HG03521 (cell line): ENCODE measurements around the gene PCDHGB4.
"Not testable (repeated sequence)": the region's sequence is repeated elsewhere in the genome, so short reads cannot be mapped to it uniquely, and the experiment has no call there.

Source experiments
- ATAC-seq: cut with Tn5 transposase; IDR thresholded peaks from one replicate; pipeline ENCODE4 v1.9.1; 2021; ENCODE audit warnings: mild to moderate bottlenecking, moderate library complexity; ENCODE audit not compliant: unreplicated experiment

Gene PCDHGB4

DNA sequence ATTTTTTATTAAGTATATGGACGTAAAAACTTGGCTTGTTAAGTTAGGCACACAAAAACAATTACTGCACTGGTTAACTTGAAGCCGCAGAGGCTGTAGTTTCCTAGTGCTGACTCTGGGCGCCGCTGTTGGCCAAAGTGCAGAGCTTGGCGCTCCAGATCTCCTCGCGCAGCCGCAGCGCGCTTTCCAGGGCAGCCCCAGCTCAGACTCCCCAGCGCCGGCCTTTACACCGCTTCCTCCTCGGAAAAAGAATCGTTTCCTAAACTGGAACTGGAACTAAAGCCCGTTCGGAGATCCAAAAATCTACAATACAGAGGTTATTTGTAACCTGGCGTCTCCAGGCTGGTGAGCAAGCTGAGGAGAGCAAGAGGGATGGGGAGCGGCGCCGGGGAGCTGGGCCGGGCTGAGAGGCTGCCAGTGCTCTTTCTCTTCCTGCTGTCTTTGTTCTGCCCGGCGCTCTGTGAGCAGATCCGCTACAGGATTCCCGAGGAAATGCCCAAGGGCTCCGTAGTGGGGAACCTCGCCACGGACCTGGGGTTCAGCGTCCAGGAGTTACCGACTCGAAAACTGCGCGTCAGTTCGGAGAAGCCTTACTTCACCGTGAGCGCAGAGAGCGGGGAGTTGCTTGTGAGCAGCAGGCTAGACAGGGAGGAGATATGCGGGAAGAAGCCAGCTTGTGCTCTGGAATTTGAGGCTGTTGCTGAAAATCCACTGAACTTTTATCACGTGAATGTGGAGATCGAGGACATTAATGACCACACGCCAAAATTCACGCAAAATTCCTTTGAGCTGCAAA, 10.5 kb downstream of the PCDHGB4 start, which contains the start of gene PCDHGB5:
Gene PCDHGB5 (plus strand): TSS at position 192 of the 796 bp plus-strand sequence. CDS start 181 bp downstream, at position 373.
- peak; percentile 97 for ATAC-seq

DNA sequence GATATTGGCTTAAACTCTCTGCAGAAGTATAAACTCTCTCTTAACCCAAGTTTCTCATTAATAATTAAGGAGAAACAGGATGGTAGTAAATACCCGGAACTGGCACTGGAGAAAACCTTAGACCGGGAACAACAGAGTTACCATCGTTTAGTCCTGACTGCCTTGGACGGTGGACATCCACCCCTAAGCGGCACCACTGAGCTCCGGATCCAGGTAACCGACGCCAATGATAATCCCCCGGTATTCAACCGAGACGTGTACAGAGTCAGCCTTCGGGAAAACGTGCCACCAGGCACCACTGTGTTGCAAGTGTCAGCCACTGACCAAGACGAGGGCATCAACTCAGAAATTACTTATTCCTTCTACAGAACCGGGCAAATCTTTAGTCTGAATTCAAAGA, 11.1 kb downstream of the PCDHGB4 start:
- no peak for ATAC-seq

DNA sequence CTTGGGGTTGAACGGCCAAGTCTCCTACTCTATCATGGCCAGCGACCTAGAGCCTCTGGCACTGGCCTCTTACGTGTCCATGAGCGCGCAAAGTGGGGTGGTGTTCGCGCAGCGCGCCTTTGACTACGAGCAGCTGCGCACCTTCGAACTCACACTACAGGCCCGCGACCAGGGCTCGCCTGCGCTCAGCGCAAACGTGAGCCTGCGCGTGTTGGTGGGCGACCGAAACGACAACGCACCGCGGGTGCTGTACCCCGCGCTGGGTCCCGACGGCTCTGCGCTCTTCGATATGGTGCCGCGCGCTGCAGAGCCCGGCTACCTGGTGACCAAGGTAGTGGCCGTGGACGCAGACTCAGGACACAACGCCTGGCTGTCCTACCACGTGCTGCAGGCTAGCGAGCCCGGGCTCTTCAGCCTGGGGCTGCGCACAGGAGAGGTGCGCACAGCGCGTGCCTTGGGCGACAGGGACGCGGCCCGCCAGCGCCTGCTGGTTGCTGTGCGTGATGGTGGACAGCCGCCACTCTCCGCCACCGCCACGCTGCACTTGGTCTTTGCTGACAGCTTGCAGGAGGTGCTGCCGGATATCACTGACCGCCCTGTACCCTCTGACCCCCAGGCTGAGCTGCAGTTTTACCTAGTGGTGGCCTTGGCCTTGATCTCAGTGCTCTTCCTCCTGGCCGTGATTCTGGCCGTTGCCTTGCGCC, 12.2 kb downstream of the PCDHGB4 start:
- no peak for ATAC-seq

DNA sequence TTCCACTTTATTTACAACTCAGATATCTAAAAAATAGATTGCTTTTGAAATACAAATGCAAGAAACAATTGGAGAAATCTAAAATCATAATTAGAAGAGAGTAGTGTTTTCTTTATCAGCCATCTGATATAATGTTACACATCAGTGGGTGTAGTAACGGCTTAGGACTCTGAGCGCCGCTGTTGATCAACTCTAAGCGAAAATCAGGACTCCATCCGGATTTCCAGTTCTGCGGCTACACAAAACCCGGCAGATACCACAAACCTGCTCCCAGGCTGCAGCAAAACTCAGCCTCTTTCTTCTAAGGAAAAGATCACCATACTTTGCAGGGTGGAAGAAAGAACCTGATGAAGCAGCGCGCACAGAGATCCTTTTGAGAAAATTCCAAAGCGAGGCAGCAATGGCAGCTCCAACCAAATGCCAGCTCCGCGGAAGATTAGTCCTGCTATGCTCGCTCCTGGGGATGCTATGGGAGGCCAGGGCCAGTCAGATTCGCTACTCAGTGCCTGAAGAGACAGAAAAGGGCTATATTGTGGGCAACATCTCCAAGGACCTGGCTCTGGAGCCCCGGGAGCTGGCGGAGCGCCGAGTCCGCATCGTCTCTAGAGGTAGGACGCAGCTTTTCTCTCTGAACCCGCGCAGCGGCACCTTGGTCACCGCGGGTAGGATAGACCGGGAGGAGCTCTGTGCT, 15.2 kb downstream of the PCDHGB4 start, which contains the start of gene PCDHGA9:
Gene PCDHGA9 (plus strand): TSS at position 226 of the 691 bp plus-strand sequence. CDS start 175 bp downstream, at position 401.
- no peak for ATAC-seq

DNA sequence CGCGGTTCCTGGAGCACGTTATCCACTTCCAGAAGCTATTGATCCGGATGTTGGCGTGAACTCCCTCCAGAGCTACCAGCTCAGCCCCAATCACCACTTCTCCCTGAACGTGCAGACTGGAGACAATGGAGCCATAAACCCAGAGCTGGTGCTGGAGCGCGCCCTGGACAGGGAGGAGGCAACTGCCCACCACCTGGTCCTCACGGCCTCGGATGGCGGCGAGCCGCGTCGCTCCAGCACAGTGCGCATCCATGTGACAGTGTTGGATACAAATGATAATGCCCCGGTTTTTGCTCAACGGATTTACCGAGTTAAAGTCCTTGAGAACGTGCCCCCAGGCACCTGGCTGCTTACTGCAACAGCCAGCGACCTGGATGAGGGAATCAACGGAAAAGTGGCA, 15.9 kb downstream of the PCDHGB4 start:
- ATAC-seq, result no peak

DNA sequence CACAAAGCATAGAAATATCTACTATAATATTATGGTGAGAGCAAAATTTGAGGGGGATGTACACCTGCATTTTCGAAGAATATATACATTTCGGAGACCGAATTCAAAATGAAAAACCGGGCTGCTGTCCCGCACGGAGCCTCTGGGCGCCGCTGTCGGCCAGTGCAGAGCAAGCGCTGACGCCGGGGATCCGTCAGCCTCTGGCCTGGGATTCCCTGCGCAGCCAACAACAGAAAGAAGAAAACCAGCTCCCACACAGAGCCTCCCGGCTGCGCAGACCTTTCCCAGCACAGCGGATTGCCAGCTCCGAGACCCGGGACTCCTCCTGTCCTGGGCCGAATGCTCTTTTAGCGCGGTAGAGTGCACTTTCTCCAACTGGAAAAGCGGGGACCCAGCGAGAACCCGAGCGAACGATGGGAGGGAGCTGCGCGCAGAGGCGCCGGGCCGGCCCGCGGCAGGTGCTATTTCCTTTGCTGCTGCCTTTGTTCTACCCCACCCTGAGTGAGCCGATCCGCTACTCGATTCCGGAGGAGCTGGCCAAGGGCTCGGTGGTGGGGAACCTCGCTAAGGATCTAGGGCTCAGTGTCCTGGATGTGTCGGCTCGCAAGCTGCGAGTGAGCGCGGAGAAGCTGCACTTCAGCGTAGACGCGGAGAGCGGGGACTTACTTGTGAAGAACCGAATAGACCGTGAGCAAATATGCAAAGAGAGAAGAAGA, 20.4 kb downstream of the PCDHGB4 start, which contains the start of gene PCDHGB6:
Gene PCDHGB6 (plus strand): TSS at position 232 of the 716 bp plus-strand sequence. CDS start 182 bp downstream, at position 414.
- ATAC-seq, result not testable (repeated sequence)

DNA sequence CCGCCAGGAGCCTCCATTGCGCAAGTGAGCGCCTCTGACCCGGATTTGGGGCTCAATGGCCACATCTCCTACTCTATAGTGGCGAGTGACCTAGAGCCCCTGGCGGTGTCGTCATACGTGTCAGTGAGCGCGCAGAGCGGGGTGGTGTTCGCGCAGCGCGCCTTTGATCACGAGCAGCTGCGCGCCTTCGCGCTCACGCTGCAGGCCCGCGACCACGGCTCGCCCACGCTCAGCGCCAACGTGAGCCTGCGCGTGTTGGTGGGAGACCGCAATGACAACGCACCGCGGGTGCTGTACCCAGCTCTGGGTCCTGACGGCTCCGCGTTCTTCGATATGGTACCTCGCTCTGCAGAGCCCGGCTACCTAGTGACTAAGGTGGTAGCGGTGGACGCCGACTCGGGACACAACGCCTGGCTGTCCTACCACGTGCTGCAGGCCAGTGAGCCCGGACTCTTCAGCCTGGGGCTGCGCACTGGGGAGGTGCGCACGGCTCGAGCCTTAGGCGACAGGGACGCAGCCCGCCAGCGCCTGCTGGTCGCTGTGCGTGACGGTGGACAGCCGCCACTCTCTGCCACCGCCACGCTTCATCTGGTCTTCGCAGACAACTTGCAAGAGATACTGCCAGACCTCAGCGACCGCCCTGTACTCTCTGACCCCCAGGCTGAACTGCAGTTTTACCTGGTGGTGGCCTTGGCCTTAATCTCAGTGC, 22.3 kb downstream of the PCDHGB4 start:
- ATAC-seq, result no peak

DNA sequence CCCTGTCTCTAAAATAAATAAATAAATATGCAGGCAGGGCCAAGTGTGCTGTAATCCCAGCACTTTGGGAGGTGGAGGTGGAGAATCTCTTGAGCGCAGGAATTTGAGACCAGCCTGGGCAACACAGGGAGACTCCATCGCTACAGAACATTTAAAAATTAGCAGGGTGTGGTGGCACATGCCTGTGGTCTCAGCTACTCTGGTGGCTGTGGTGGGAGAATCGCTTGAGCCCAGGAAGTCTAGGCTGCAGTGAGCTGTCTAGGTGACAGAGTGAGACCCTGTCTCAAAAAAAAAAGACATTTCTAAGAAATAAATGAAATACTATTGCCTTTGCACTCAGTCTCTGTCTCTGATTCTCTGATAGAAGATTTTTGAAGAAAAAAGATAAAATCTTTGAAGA, 24.1 kb downstream of the PCDHGB4 start:
- ATAC-seq, result no peak

DNA sequence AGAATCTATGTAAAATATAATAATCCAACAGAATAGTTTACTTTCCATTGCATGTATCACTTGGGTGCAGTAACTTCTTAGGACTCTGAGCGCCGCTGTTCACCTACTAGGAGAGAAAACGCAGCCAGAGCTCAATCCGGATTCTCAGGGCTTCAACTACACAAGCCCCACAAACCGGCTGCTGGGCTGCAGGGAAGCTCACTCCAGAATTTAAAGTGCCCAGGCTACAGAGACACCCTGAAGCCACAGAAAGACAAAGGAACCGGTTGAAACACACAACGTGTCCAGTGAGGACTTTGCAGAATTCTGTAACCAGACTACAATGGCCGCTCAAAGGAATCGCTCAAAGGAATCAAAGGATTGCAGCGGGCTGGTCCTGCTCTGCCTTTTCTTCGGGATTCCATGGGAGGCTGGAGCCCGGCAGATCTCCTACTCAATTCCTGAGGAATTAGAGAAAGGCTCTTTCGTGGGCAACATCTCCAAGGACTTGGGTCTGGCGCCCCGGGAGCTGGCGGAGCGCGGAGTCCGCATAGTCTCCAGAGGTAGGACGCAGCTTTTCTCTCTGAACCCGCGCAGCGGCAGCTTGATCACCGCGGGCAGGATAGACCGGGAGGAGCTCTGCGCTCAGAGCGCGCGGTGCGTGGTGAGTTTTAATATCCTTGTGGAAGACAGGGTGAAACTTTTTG, 25.5 kb downstream of the PCDHGB4 start, which contains the start of gene PCDHGA10:
Gene PCDHGA10 (plus strand): TSS at position 134 of the 686 bp plus-strand sequence. CDS start 189 bp downstream, at position 323.
- peak; percentile 83 for ATAC-seq

DNA sequence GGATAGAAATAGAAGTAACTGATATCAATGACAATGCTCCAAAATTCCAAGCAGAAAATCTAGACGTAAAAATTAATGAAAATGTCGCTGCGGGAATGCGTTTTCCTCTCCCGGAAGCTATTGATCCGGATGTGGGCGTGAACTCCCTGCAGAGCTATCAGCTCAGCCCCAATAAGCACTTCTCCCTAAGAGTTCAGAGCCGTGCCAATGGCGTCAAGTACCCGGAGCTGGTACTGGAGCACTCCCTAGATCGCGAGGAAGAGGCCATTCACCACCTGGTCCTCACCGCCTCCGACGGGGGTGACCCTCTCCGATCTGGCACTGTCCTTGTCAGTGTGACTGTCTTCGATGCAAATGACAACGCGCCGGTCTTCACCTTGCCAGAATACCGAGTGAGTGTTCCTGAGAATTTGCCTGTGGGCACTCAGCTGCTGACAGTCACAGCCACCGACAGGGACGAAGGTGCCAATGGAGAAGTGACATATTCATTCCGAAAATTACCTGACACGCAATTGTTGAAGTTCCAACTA, 26.1 kb downstream of the PCDHGB4 start:
- no peak for ATAC-seq

DNA sequence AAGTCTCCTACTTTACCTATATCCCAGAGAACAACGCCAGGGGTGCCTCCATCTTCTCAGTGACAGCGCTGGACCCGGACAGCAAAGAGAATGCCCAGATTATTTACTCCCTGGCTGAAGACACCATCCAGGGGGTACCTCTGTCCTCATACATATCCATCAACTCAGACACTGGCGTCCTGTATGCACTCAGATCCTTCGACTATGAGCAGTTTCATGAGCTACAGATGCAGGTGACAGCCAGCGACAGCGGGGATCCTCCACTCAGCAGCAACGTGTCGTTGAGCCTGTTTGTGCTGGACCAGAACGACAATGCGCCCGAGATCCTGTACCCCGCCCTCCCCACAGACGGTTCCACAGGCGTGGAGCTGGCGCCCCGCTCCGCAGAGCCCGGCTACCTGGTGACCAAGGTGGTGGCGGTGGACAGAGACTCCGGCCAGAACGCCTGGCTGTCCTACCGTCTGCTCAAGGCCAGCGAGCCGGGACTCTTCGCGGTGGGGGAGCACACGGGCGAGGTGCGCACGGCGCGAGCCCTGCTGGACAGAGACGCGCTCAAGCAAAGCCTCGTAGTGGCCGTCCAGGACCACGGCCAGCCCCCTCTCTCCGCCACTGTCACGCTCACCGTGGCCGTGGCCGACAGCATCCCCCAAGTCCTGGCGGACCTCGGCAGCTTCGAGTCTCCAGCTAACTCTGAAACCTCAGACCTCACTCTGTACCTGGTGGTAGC, 27.2 kb downstream of the PCDHGB4 start:
- not testable (repeated sequence) for ATAC-seq

DNA sequence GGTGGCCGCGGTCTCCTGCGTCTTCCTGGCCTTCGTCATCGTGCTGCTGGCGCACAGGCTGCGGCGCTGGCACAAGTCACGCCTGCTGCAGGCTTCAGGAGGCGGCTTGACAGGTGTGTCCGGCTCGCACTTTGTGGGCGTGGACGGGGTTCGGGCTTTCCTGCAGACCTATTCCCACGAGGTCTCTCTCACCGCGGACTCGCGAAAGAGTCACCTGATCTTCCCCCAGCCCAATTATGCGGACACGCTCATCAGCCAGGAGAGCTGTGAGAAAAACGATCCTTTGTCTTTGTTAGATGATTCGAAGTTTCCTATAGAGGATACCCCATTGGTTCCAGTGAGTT, 27.7 kb downstream of the PCDHGB4 start:
- not testable (repeated sequence) for ATAC-seq

DNA sequence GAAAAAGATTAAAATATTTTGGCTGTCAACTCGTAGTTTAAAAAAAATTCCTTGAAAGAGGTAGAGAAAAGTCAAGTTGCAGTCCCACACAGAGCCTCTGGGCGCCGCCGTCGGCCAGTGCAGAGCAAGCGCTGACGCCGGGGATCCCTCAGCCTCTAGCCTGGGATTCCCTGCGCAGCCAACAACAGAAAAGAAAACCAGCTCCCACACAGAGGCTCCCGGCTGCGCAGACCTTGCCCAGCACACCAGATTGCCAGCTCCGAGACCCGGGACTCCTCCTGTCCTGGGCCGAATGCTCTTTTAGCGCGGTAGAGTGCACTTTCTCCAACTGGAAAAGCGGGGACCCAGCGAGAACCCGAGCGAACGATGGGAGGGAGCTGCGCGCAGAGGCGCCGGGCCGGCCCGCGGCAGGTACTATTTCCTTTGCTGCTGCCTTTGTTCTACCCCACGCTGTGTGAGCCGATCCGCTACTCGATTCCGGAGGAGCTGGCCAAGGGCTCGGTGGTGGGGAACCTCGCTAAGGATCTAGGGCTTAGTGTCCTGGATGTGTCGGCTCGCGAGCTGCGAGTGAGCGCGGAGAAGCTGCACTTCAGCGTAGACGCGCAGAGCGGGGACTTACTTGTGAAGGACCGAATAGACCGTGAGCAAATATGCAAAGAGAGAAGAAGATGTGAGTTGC, 30.1 kb downstream of the PCDHGB4 start, which contains the start of gene PCDHGB7:
Gene PCDHGB7 (plus strand): TSS at position 184 of the 679 bp plus-strand sequence. CDS start 183 bp downstream, at position 367.
- peak; percentile 57 for ATAC-seq

DNA sequence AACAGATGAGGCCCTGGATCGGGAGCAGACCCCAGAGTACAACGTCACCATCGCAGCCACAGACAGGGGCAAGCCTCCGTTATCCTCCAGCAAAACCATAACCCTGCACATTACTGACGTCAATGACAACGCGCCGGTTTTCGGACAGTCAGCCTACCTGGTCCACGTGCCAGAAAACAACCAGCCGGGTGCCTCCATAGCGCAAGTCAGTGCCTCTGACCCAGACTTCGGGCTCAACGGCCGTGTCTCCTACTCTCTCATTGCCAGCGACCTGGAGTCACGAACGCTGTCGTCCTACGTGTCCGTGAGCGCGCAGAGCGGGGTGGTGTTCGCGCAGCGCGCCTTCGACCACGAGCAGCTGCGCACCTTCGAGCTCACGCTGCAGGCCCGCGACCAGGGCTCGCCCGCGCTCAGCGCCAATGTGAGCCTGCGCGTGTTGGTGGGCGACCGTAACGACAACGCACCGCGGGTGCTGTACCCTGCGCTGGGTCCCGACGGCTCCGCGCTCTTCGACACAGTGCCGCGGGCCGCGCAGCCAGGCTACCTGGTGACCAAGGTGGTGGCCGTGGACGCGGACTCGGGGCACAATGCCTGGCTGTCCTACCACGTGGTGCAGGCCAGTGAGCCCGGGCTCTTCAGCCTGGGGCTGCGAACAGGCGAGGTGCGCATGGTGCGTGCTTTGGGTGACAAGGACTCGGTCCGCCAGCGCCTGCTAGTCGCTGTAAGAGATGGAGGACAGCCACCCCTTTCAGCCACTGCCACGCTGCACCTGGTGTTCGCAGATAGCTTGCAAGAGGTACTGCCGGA, 31.8 kb downstream of the PCDHGB4 start:
- ATAC-seq, result no peak

DNA sequence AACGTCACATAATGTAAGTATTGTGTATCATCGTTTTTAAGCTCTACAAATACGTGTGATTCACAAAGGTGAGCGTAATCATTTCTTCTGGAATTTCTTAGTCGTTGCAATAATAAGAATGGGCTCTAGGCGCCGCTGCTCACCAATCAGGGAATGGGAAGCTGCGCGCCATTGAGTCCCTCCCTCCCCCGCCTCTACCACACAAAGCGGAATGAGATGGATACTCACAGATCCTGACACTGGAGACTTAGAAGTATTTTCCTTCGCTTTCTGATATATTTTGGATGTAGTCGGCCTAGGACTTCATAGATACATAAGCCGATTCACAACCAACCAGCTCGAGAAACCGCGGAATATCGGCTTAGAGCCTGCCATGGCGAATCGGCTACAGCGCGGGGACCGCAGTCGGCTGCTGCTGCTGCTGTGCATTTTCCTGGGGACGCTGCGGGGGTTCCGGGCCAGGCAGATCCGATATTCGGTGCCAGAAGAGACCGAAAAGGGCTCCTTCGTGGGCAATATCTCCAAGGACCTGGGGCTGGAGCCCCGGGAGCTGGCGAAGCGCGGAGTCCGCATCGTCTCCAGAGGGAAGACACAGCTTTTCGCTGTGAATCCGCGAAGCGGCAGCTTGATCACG, 33.5 kb downstream of the PCDHGB4 start, which contains the start of gene PCDHGA11:
Gene PCDHGA11 (plus strand): TSS at position 197 of the 634 bp plus-strand sequence. CDS start 177 bp downstream, at position 374.
- ATAC-seq, result no peak

DNA sequence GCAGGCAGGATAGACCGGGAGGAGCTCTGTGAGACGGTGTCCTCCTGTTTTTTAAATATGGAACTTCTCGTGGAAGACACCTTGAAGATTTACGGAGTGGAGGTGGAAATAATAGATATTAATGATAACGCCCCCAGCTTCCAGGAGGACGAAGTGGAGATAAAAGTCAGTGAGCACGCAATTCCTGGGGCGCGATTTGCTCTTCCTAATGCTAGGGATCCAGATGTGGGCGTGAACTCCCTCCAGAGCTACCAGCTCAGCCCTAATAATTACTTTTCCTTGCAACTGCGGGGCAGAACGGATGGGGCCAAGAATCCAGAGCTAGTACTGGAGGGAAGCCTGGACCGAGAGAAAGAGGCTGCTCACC, 34.0 kb downstream of the PCDHGB4 start:
- no peak for ATAC-seq
